SU-DHL-6 (cell line): ENCODE results near the gene RGS6.

Experiments
- H2AFZ ChIP-seq: fragments of 200-600 bp; sonication (generic); 2 replicates; pipeline ENCODE4 v1.6.1; 2014; ENCODE audit warnings: low read depth, mild to moderate bottlenecking, moderate library complexity, mixed read lengths, antibody characterized with exemption, low read length; ENCODE audit not compliant: severe bottlenecking
- H3F3A ChIP-seq: fragments of 200-600 bp; shearing (Covaris generic); 2 replicates; pipeline ENCODE4 v1.6.0; 2016; ENCODE audit warnings: antibody characterized with exemption, mild to moderate bottlenecking; ENCODE audit not compliant: insufficient read depth
- H3K27ac ChIP-seq: fragments of 200-600 bp; sonication (generic); 2 replicates; pipeline ENCODE4 v1.5.1; 2016; ENCODE audit warnings: low read depth, mild to moderate bottlenecking, low read length, moderate library complexity, mixed read lengths
- H3K27me3 ChIP-seq: fragments of 200-600 bp; sonication (generic), shearing (Covaris generic); 2 replicates; pipeline ENCODE4 v1.6.0; 2014; ENCODE audit warnings: mild to moderate bottlenecking, low read length
- H3K36me3 ChIP-seq: fragments of 200-600 bp; sonication (generic); 2 replicates; pipeline ENCODE4 v1.6.1; 2014; ENCODE audit warnings: mild to moderate bottlenecking, low read length, mixed read lengths
- H3K4me2 ChIP-seq: fragments of 300-600, 200-600 bp; shearing (Covaris generic), sonication (generic); 2 replicates; pipeline ENCODE4 v1.6.0; 2014; ENCODE audit warnings: low read length, low read depth, mild to moderate bottlenecking; ENCODE audit not compliant: poor library complexity, severe bottlenecking
- H3K4me3 ChIP-seq: fragments of 200-600 bp; sonication (generic); 2 replicates; pipeline ENCODE4 v1.5.1; 2014; ENCODE audit warnings: antibody characterized with exemption, low read length, mild to moderate bottlenecking, mixed read lengths; ENCODE audit not compliant: insufficient read depth, poor library complexity, severe bottlenecking
- H3K79me2 ChIP-seq: fragments of 200-600 bp; sonication (generic); 2 replicates; pipeline ENCODE4 v1.6.1; 2014; ENCODE audit warnings: mild to moderate bottlenecking, low read length, moderate library complexity; ENCODE audit not compliant: insufficient read depth
- H3K9ac ChIP-seq: fragments of 200-600 bp; sonication (generic); 2 replicates; pipeline ENCODE4 v1.7.0; 2014; ENCODE audit warnings: mild to moderate bottlenecking, low read length
- H3K9me2 ChIP-seq: fragments of 200-600 bp; sonication (generic); replicated peaks from 2 replicates; pipeline ENCODE4 v1.6.1; 2014; ENCODE audit warnings: low read length; ENCODE audit not compliant: insufficient read depth
- H3K9me3 ChIP-seq: fragments of 200-600 bp; sonication (generic); 2 replicates; pipeline ENCODE4 v1.6.1; 2014; ENCODE audit warnings: low read length, mixed read lengths; ENCODE audit not compliant: insufficient read depth
- H4K20me1 ChIP-seq: fragments of 200-600 bp; sonication (generic); 2 replicates; pipeline ENCODE4 v1.6.1; 2014; ENCODE audit warnings: low read depth, mild to moderate bottlenecking, antibody characterized with exemption, low read length, moderate library complexity, mixed read lengths
- EZH2phosphoT487 ChIP-seq: fragments of 200-600 bp; sonication (generic), shearing (Covaris generic); conservative IDR thresholded peaks from 2 replicates; pipeline ENCODE4 v1.6.1; 2018; ENCODE audit warnings: mild to moderate bottlenecking, antibody characterized with exemption, low read length, moderate library complexity, mixed read lengths
- TF ChIP-seq, protein P1 (sequence below): fragments of 200-600 bp; sonication (generic); IDR thresholded peaks from one replicate; pipeline ENCODE4 v1.5.1; 2017; ENCODE audit warnings: antibody characterized with exemption, mild to moderate bottlenecking, low read length, moderate library complexity; ENCODE audit not compliant: insufficient read depth, poor library complexity, severe bottlenecking

Gene RGS6

DNA sequence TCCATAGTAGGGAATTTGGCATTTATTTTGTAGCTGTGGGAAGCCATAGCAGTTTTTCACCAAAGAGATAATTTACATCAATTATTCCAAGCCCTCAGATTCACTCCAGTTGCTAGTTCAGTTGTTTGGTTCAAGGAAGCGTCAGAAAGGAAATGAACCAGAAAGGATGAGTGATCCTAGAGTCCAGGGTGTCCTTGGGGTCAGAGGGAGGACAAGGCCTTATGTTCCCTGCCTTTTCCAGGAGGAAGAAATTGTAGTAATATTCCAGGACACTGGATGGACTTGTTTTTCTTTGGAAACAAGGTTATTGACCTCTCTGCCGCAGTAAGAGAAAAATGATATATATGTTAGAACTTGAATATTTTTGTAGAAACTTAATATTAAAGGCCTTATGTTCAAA lies 409.5 kb downstream of the RGS6 start:
- H3K36me3 ChIP-seq, result no peaks in the 10 kb centered on the region
- H3K9me3 ChIP-seq, result no peaks in the 10 kb centered on the region
- no peak overlapping the region for H3K9ac ChIP-seq
- no peaks in the 10 kb centered on the region for H3K79me2 ChIP-seq
- H3K27ac ChIP-seq, result no peak overlapping the region
- TF ChIP-seq EZH2phosphoT487, result no peak
- TF ChIP-seq, protein P1, sequence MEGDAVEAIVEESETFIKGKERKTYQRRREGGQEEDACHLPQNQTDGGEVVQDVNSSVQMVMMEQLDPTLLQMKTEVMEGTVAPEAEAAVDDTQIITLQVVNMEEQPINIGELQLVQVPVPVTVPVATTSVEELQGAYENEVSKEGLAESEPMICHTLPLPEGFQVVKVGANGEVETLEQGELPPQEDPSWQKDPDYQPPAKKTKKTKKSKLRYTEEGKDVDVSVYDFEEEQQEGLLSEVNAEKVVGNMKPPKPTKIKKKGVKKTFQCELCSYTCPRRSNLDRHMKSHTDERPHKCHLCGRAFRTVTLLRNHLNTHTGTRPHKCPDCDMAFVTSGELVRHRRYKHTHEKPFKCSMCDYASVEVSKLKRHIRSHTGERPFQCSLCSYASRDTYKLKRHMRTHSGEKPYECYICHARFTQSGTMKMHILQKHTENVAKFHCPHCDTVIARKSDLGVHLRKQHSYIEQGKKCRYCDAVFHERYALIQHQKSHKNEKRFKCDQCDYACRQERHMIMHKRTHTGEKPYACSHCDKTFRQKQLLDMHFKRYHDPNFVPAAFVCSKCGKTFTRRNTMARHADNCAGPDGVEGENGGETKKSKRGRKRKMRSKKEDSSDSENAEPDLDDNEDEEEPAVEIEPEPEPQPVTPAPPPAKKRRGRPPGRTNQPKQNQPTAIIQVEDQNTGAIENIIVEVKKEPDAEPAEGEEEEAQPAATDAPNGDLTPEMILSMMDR, result no peak
- H3K9me2 ChIP-seq, result no peaks in the 10 kb centered on the region
- H2AFZ ChIP-seq, result no peak overlapping the region
- no peak overlapping the region for H3K4me3 ChIP-seq
- H4K20me1 ChIP-seq, result no peaks in the 10 kb centered on the region
- no peak overlapping the region for H3K4me2 ChIP-seq
- H3F3A ChIP-seq, result no peaks in the 10 kb centered on the region
- no peaks in the 10 kb centered on the region for H3K27me3 ChIP-seq

DNA sequence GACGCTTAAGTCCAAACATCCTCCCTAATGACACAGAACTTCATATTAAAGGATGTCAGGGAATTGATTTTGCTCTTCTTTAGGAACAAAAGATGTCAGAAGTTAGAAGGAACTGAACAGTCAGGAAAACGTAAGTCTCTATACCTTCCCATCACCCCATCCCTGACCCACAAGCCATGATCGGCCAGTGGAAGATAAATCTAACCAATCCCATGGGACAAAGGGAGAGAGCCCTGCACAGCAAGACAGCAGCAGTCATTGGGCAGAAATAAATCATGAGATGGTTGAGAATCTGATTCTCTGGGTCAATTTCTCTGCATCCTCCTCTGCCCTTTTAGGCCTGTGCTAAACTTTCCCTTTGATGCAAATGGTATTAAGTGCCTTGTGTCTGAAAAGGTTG lies 414.9 kb downstream of the RGS6 start:
- no peaks in the 10 kb centered on the region for H3K9me2 ChIP-seq
- no peaks in the 10 kb centered on the region for H3K9me3 ChIP-seq
- H3K36me3 ChIP-seq, result no peaks in the 10 kb centered on the region
- no peak overlapping the region for H3K4me3 ChIP-seq
- H3K4me2 ChIP-seq, result no peak overlapping the region
- H3K27ac ChIP-seq, result no peak overlapping the region
- no peak overlapping the region for H3K9ac ChIP-seq
- no peaks in the 10 kb centered on the region for H3K79me2 ChIP-seq
- no peaks in the 10 kb centered on the region for H3F3A ChIP-seq
- TF ChIP-seq, protein P1, result no peak
- TF ChIP-seq EZH2phosphoT487, result no peak
- H4K20me1 ChIP-seq, result no peaks in the 10 kb centered on the region
- no peak overlapping the region for H2AFZ ChIP-seq
- no peaks in the 10 kb centered on the region for H3K27me3 ChIP-seq

DNA sequence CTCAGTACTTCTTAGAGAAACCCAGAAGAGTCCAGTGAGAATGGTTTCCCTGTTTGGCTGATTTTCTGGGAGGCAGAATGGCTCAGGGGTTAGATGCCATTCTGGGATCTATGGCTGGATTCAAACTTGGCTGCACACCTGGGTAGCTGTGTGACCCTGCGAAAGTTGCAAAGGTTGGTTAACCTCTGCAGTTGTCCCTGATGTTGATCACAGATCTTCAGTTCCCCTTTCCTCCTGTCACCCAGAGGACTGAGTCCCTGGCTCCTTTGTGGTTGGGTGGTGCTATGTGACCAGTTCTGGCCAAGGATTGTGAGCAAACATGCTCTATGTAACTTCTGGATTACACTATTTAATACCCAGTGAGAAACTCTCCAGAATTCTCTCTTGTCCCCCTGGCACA lies 418.0 kb downstream of the RGS6 start:
- no peaks in the 10 kb centered on the region for H3K36me3 ChIP-seq
- H4K20me1 ChIP-seq, result no peaks in the 10 kb centered on the region
- no peaks in the 10 kb centered on the region for H3K27me3 ChIP-seq
- H3K4me3 ChIP-seq, result no peak overlapping the region
- H3K79me2 ChIP-seq, result no peaks in the 10 kb centered on the region
- no peak overlapping the region for H2AFZ ChIP-seq
- no peaks in the 10 kb centered on the region for H3K9me3 ChIP-seq
- no peaks in the 10 kb centered on the region for H3F3A ChIP-seq
- TF ChIP-seq EZH2phosphoT487, result no peak
- TF ChIP-seq, protein P1, result no peak
- H3K9me2 ChIP-seq, result no peaks in the 10 kb centered on the region
- H3K9ac ChIP-seq, result no peak overlapping the region
- H3K4me2 ChIP-seq, result no peak overlapping the region
- no peak overlapping the region for H3K27ac ChIP-seq
